IMR-90 (cell line): ENCODE measurements around the gene OARD1. TPM values are rescaled to one million over a fixed set of nuclear protein-coding genes. Genes with fewer than 3 reads are reported as not detected.
A peak's percentile ranks its signal among the peaks of the same experiment; 100 is the strongest.

ENCODE experiments used
- ATAC-seq: fragments of 200-7000 bp; cut with Tn5 transposase; 2 replicates; pipeline ENCODE4 v1.9.1; 2020; ENCODE audit warnings: low read depth, mild to moderate bottlenecking, moderate library complexity
- BruUV-seq: library from RNA; stranded (reverse); fragments of 400-500 nt; replicated peaks from 2 replicates; lab custom pipeline; 2021; lab: Mats Ljungman, UMichigan
- CTCF ChIA-PET: fragments of 300-600 bp; formaldehyde crosslinking; extraction: SDS; loops from one replicate; lab custom pipeline; 2021; ENCODE audit warnings: antibody characterized with exemption; lab: Yijun Ruan, JAX
- POLR2A ChIA-PET: fragments of 300-600 bp; sonication (Branson Sonifier 250); formaldehyde crosslinking; loops from one replicate; lab custom pipeline; 2022; ENCODE audit warnings: antibody characterized with exemption; ENCODE audit not compliant: unreplicated experiment; lab: Charles Lee
- DNase-seq: peaks from one replicate; pipeline ENCODE4 v3.0.0; 2013
- H2AFZ ChIP-seq: replicated peaks from 2 replicates; pipeline ENCODE3; 2013; ENCODE audit warnings: low read length, mild to moderate bottlenecking; ENCODE audit not compliant: poor library complexity
- H2AK5ac ChIP-seq: 2 replicates; pipeline ENCODE4 v1.6.1; 2013; ENCODE audit warnings: low read depth, low read length, inconsistent platforms
- H2AK9ac ChIP-seq: replicated peaks from 2 replicates; pipeline ENCODE3; 2013; ENCODE audit warnings: mild to moderate bottlenecking, low read depth, low read length, moderate library complexity; ENCODE audit not compliant: poor library complexity
- H2BK120ac ChIP-seq: 2 replicates; pipeline ENCODE4 v1.6.1; 2013; ENCODE audit warnings: low read depth, low read length, inconsistent platforms
- H2BK15ac ChIP-seq: 3 replicates; pipeline ENCODE4 v1.6.1; 2013; ENCODE audit warnings: low read depth, low read length, inconsistent platforms
- H2BK20ac ChIP-seq: 2 replicates; pipeline ENCODE4 v1.6.1; 2013; ENCODE audit warnings: low read depth, mild to moderate bottlenecking, inconsistent platforms, low read length, moderate library complexity
- H2BK5ac ChIP-seq: 2 replicates; pipeline ENCODE4 v1.6.1; 2013; ENCODE audit warnings: mild to moderate bottlenecking, low read depth, low read length, inconsistent platforms; ENCODE audit not compliant: poor library complexity, severe bottlenecking
- H3K14ac ChIP-seq: replicated peaks from 2 replicates; pipeline ENCODE4 v1.6.1; 2013; ENCODE audit warnings: low read depth, low read length, inconsistent platforms
- H3K18ac ChIP-seq: 2 replicates; pipeline ENCODE4 v1.6.1; 2013; ENCODE audit warnings: low read depth, low read length, control low read depth
- H3K23ac ChIP-seq: 2 replicates; pipeline ENCODE4 v1.6.1; 2013; ENCODE audit warnings: low read depth, low read length, inconsistent platforms
- H3K27ac ChIP-seq: 2 replicates; pipeline ENCODE4 v1.5.1; 2013; ENCODE audit warnings: mild to moderate bottlenecking, control low read depth, low read length; ENCODE audit not compliant: insufficient read depth
- H3K27me3 ChIP-seq: 2 replicates; pipeline ENCODE4 v1.6.1; 2013; ENCODE audit warnings: low read length; ENCODE audit not compliant: control insufficient read depth, insufficient read depth
- H3K36me3 ChIP-seq: 2 replicates; pipeline ENCODE4 v1.6.1; 2013; ENCODE audit warnings: low read length, mixed read lengths; ENCODE audit not compliant: control insufficient read depth, insufficient read depth
- H3K4ac ChIP-seq: 2 replicates; pipeline ENCODE4 v1.6.1; 2013; ENCODE audit warnings: low read depth, low read length, inconsistent platforms
- H3K4me1 ChIP-seq: 2 replicates; pipeline ENCODE4 v1.6.1; 2013; ENCODE audit warnings: low read length, mixed read lengths; ENCODE audit not compliant: control insufficient read depth, insufficient read depth
- H3K4me2 ChIP-seq: 2 replicates; pipeline ENCODE4 v1.6.1; 2013; ENCODE audit warnings: low read depth, mild to moderate bottlenecking, control low read depth, low read length, moderate library complexity
- H3K4me3 ChIP-seq: 2 replicates; pipeline ENCODE4 v1.5.1; 2013; ENCODE audit warnings: low read depth, mild to moderate bottlenecking, control low read depth, low read length, moderate library complexity; ENCODE audit not compliant: insufficient read depth
- H3K56ac ChIP-seq: 2 replicates; pipeline ENCODE4 v1.6.1; 2013; ENCODE audit warnings: low read length, inconsistent platforms; ENCODE audit not compliant: insufficient read depth; ENCODE audit errors: extremely low read depth
- H3K79me1 ChIP-seq, 2 experiments: 2 replicates each; pipeline ENCODE4 v1.6.1; 2013; ENCODE audit warnings: low read length in 2 of 2, inconsistent platforms in 1 of 2, low read depth in 1 of 2
- H3K9ac ChIP-seq: 2 replicates; pipeline ENCODE4 v1.6.1; 2013; ENCODE audit warnings: low read depth, low read length, control low read depth
- H3K9me1 ChIP-seq: 2 replicates; pipeline ENCODE4 v1.6.1; 2013; ENCODE audit warnings: low read length, inconsistent platforms; ENCODE audit not compliant: insufficient read depth
- H3K9me3 ChIP-seq: 2 replicates; pipeline ENCODE4 v1.6.1; 2013; ENCODE audit warnings: low read length; ENCODE audit not compliant: control insufficient read depth, insufficient read depth
- H4K20me1 ChIP-seq: 2 replicates; pipeline ENCODE4 v1.6.1; 2013; ENCODE audit warnings: low read length, inconsistent platforms; ENCODE audit not compliant: insufficient read depth
- H4K5ac ChIP-seq: 2 replicates; pipeline ENCODE4 v1.6.1; 2013; ENCODE audit warnings: mild to moderate bottlenecking, low read depth, low read length, control low read depth
- H4K8ac ChIP-seq, 2 experiments: 2 replicates each; pipeline ENCODE4 v1.6.1; 2013; ENCODE audit warnings: low read depth in 2 of 2, low read length in 2 of 2, control low read depth in 1 of 2, inconsistent platforms in 1 of 2
- H4K91ac ChIP-seq: 2 replicates; pipeline ENCODE4 v1.6.1; 2013; ENCODE audit warnings: low read depth, low read length, inconsistent platforms; ENCODE audit not compliant: insufficient read depth
- CEBPB ChIP-seq: IDR thresholded peaks from 2 replicates; pipeline ENCODE4 v1.6.1; 2012; ENCODE audit warnings: low read depth, low read length, improper control_type of control experiment
- POLR2A ChIP-seq: IDR thresholded peaks from 2 replicates; pipeline ENCODE4 v1.6.1; 2012; ENCODE audit warnings: mild to moderate bottlenecking, low read depth, low read length
- WGBS, 2 experiments: methylation state at CpG; one replicate each; pipeline versions ENCODE4 v1.1.5 to v1.1.7; 2013; ENCODE audit warnings: missing lambda C conversion rate in 2 of 2; ENCODE audit not compliant: insufficient read length in 1 of 2; ENCODE audit errors: extremely low coverage in 2 of 2; 5-methylcytosine and 5-hydroxymethylcytosine counted together
- dilution Hi-C: fragments of 300-500 bp; cut with HindIII; formaldehyde crosslinking; loops from one replicate; pipeline ENCODE4 v1.14.3; 2018; ENCODE audit warnings: low sequenced_read_pairs; ENCODE audit not compliant: unreplicated experiment
- in situ Hi-C: fragments of 300-500 bp; cut with MboI; formaldehyde crosslinking; loops from 3 replicates; pipeline ENCODE4 v1.14.3; 2019; ENCODE audit warnings: low sequenced_read_pairs, inconsistent platforms, mixed read lengths
- intact Hi-C: fragments of 100-400 bp; cut with micrococcal nuclease; formaldehyde crosslinking; loops from 2 replicates; pipeline ENCODE4 v1.10.0; 2022
- polyA plus RNA-seq, 3 experiments: library from polyadenylated mRNA; depleted of rRNA; stranded (reverse); fragments of >200 nt; gene quantifications; 2 replicates each; pipeline ENCODE4 v1.2.3, GENCODE V29; 2012; ENCODE audit warnings: low replicate concordance in 1 of 3
- total RNA-seq: library from RNA; depleted of rRNA; stranded (reverse); fragments of >200 nt; gene quantifications from 2 replicates; pipeline ENCODE4 v1.2.3, GENCODE V29; 2012

The OARD1 gene
- total and polyA plus RNA-seq, 2 of the 4 experiments (the other 2 are of a cell fraction): 2.3 to 5.5 TPM

- Histone ChIP-seq H3K4me2 (peak overlapping the region; percentile 100), H3K23ac (no peak overlapping the region), H2AK5ac (no peak overlapping the region), H3K27ac (peak overlapping the region; percentile 27; the same call in 1 of the 2 replicates), H2BK120ac (peak overlapping the region; percentile 29; the same call in 1 of the 2 replicates), H3K27me3 (no peaks in the 10 kb centered on the region), H4K8ac (peak overlapping the region; percentile 40 to 73; a peak in 3 of 4 replicates), H3K4me3 (peak overlapping the region; percentile 72; the same call in 1 of the 2 replicates), H2BK5ac (peak overlapping the region; percentile 74), H2BK15ac (no peak overlapping the region), H4K5ac (no peak overlapping the region), H3K9ac (no peak overlapping the region; the same call in 1 of the 2 replicates), H4K20me1 (peaks cover 10% of the 10 kb centered on the region), H3K4ac (peak overlapping the region; percentile 52; the same call in 1 of the 2 replicates), H3K79me1 (peaks cover 19 to 31% of the 10 kb centered on the region in 2 experiments), H2AK9ac (no peak overlapping the region), H3K9me3 (no peaks in the 10 kb centered on the region), H3K56ac (peak overlapping the region; percentile 92; the same call in 1 of the 2 replicates), H3K9me1 (peaks cover 6% of the 10 kb centered on the region), H3K36me3 (peaks cover 1% of the 10 kb centered on the region; the same call in 1 of the 2 replicates), H2AFZ (no peak overlapping the region), H2BK20ac (no peak overlapping the region), H3K18ac (no peak overlapping the region), H3K14ac (0 out of 2 replicates have a peak overlapping the region, but pooled peaks have one; percentile 32), H4K91ac (no peak overlapping the region), H3K4me1 (peaks cover 3% of the 10 kb centered on the region)
- intact Hi-C loops: loop anchor here (1.0 to 5.0 kb wide), 3 partner anchors 107 to 607 kb away; no protein-coding TSS in a partner anchor
- ChIA-PET CTCF (interaction anchor here (0.6 kb wide), 1 partner anchor 37 kb away, joined by 4 read pairs; no protein-coding TSS in a partner anchor), POLR2A (no interaction called here)
- in situ Hi-C loops: no loop called here
- whole genome bisulfite sequencing, 2 experiments: no CpG with 5 or more reads among the region's 11 CpGs
- dilution Hi-C loops: no loop called here
- TF ChIP-seq CEBPB (peak; percentile 57), POLR2A (no peak)
- BruUV-seq: no TSS peak
- no peak for ATAC-seq
- DNase-seq: peak; percentile 20
Measured at GRCh38 chr6:41074692-41075436, 2.7 kb upstream of the OARD1 start.
